ENCODE results near the gene ASTN2.

The ASTN2 gene

GRCh38 chr9:117060963-117061362, 353.9 kb downstream of the ASTN2 start:
- Histone ChIP-seq H3K36me3 (replicated peaks; ENCODE audit: insufficient read depth, low read length) (no peaks in the 10 kb centered on the region), H3K9ac (ENCODE audit: low read length) (no peak overlapping the region), H3K4me3 (ENCODE audit: low read length) (no peak overlapping the region), H3K27me3 (replicated peaks; ENCODE audit: insufficient read depth, low read length) (no peaks in the 10 kb centered on the region), H3F3A (ENCODE audit: insufficient read depth, low read length) (no peaks in the 10 kb centered on the region), H3K27ac (ENCODE audit: low read length) (no peak overlapping the region), H2AFZ (ENCODE audit: low read length) (no peak overlapping the region), H3K9me3 (replicated peaks; ENCODE audit: insufficient read depth, low read length) (no peaks in the 10 kb centered on the region), H3K4me2 (ENCODE audit: low read depth, low read length) (no peak overlapping the region), H4K20me1 (ENCODE audit: insufficient read depth, low read length) (no peaks in the 10 kb centered on the region), H3K9me2 (replicated peaks; ENCODE audit: insufficient read depth, low read length) (no peaks in the 10 kb centered on the region), H3K79me2 (ENCODE audit: low read length) (no peaks in the 10 kb centered on the region), H3K4me1 (ENCODE audit: low read length) (no peaks in the 10 kb centered on the region)
- TF ChIP-seq CTCF (IDR thresholded peaks at IDR 0.05; ENCODE audit: low read length) (no peak), EZH2 (optimal IDR thresholded peaks at IDR 0.05; ENCODE audit: low read depth, low read length) (no peak), EZH2phosphoT487 (IDR thresholded peaks at IDR 0.05; ENCODE audit: low read length) (no peak)
- no peak for DNase-seq

- no peaks in the 10 kb centered on the region for H3K36me3 ChIP-seq (replicated peaks; ENCODE audit: insufficient read depth, low read length)
- no peaks in the 10 kb centered on the region for H3K27me3 ChIP-seq (replicated peaks; ENCODE audit: insufficient read depth, low read length)
- TF ChIP-seq EZH2phosphoT487 (IDR thresholded peaks at IDR 0.05; ENCODE audit: low read length) (no peak), EZH2 (optimal IDR thresholded peaks at IDR 0.05; ENCODE audit: low read depth, low read length) (no peak), CTCF (IDR thresholded peaks at IDR 0.05; ENCODE audit: low read length) (no peak)
- DNase-seq, result no peak
- no peaks in the 10 kb centered on the region for H3K9me2 ChIP-seq (replicated peaks; ENCODE audit: insufficient read depth, low read length)
- no peak overlapping the region for H3K4me3 ChIP-seq (ENCODE audit: low read length)
- no peak overlapping the region for H3K9ac ChIP-seq (ENCODE audit: low read length)
- H3K9me3 ChIP-seq (replicated peaks; ENCODE audit: insufficient read depth, low read length), result no peaks in the 10 kb centered on the region
- H3F3A ChIP-seq (ENCODE audit: insufficient read depth, low read length), result no peaks in the 10 kb centered on the region
- no peak overlapping the region for H3K4me2 ChIP-seq (ENCODE audit: low read depth, low read length)
- no peaks in the 10 kb centered on the region for H3K4me1 ChIP-seq (ENCODE audit: low read length)
- no peaks in the 10 kb centered on the region for H3K79me2 ChIP-seq (ENCODE audit: low read length)
- H3K27ac ChIP-seq (ENCODE audit: low read length), result no peak overlapping the region
- no peak overlapping the region for H2AFZ ChIP-seq (ENCODE audit: low read length)
- H4K20me1 ChIP-seq (ENCODE audit: insufficient read depth, low read length), result no peaks in the 10 kb centered on the region
These were observed 364.9 kb downstream of the ASTN2 start for GRCh38 chr9:117050007-117050406.

GRCh38 chr9:117046666-117047327, 368.1 kb downstream of the ASTN2 start:
- H3K4me2 ChIP-seq (ENCODE audit: low read depth, low read length), result no peak overlapping the region
- no peaks in the 10 kb centered on the region for H3K9me2 ChIP-seq (replicated peaks; ENCODE audit: insufficient read depth, low read length)
- no peaks in the 10 kb centered on the region for H3K79me2 ChIP-seq (ENCODE audit: low read length)
- H2AFZ ChIP-seq (ENCODE audit: low read length), result no peak overlapping the region
- no peak overlapping the region for H3K9ac ChIP-seq (ENCODE audit: low read length)
- no peaks in the 10 kb centered on the region for H3F3A ChIP-seq (ENCODE audit: insufficient read depth, low read length)
- no peak overlapping the region for H3K4me3 ChIP-seq (ENCODE audit: low read length)
- no peaks in the 10 kb centered on the region for H3K27me3 ChIP-seq (replicated peaks; ENCODE audit: insufficient read depth, low read length)
- H3K4me1 ChIP-seq (ENCODE audit: low read length), result no peaks in the 10 kb centered on the region
- H3K27ac ChIP-seq (ENCODE audit: low read length), result no peak overlapping the region
- TF ChIP-seq EZH2 (optimal IDR thresholded peaks at IDR 0.05; ENCODE audit: low read depth, low read length), result no peak
- TF ChIP-seq EZH2phosphoT487 (IDR thresholded peaks at IDR 0.05; ENCODE audit: low read length), result no peak
- no peak for TF ChIP-seq CTCF (IDR thresholded peaks at IDR 0.05; ENCODE audit: low read length)
- H4K20me1 ChIP-seq (ENCODE audit: insufficient read depth, low read length), result no peaks in the 10 kb centered on the region
- DNase-seq, result no peak
- H3K9me3 ChIP-seq (replicated peaks; ENCODE audit: insufficient read depth, low read length), result no peaks in the 10 kb centered on the region
- H3K36me3 ChIP-seq (replicated peaks; ENCODE audit: insufficient read depth, low read length), result no peaks in the 10 kb centered on the region

All from MM.1S (cell line).